ENCODE results near the gene C1QTNF6. TPM values are rescaled to one million over a fixed set of nuclear protein-coding genes. Genes with fewer than 3 reads are reported as not detected.

The C1QTNF6 gene
- total and polyA plus RNA-seq, 2 of the 8 experiments (the other 6 are each of a cell fraction or from before 2014, with no cell fraction given), result 3.1 to 6.5 TPM

GRCh38 chr22:37222440-37222971 is 34.5 kb upstream of the C1QTNF6 start:
- 84% methylated on average over 8 of the region's 8 CpGs; no CpG with 5 or more reads in 1 of the 2 experiments for WGBS, 2 experiments (ENCODE audit: extremely low coverage in 1 of 2, insufficient coverage in 1 of 2, insufficient read length in 1 of 2, insufficient replicate concordance in 2 of 2, low coverage in 1 of 2, low lambda C conversion rate in 2 of 2, missing lambda C conversion rate in 1 of 2)
- H4K5ac ChIP-seq (ENCODE audit: insufficient read length, low read depth, low read length), result no peak overlapping the region
- TF ChIP-seq KDM4A (IDR thresholded peaks at IDR 0.05; ENCODE audit: low read depth, low read length, severe bottlenecking) (no peak), RNF2 (IDR thresholded peaks at IDR 0.05; ENCODE audit: borderline replicate concordance, low read depth, low read length, missing control alignments, poor library complexity, severe bottlenecking) (no peak), POLR2AphosphoS5 (IDR thresholded peaks at IDR 0.05; ENCODE audit: low read depth, low read length) (no peak), GTF2F1 (IDR thresholded peaks at IDR 0.05; ENCODE audit: borderline replicate concordance, low read depth, low read length) (no peak), PHF8 (conservative IDR thresholded peaks at IDR 0.05; ENCODE audit: low read depth, low read length) (no peak), TAF1 (IDR thresholded peaks at IDR 0.05; ENCODE audit: low read depth, low read length) (no peak), CEBPB (IDR thresholded peaks at IDR 0.05; ENCODE audit: low read depth, low read length) (no peak), BRCA1 (IDR thresholded peaks at IDR 0.05; ENCODE audit: low read depth, low read length) (no peak), NANOG (IDR thresholded peaks at IDR 0.05; ENCODE audit: insufficient read depth, low read depth, low read length, poor library complexity, severe bottlenecking) (no peak), ATF3 (IDR thresholded peaks at IDR 0.05; ENCODE audit: insufficient read depth, low read depth, low read length) (no peak), E2F6 (IDR thresholded peaks at IDR 0.05) (no peak)
- peaks cover 2% of the 10 kb centered on the region; the same call in 1 of the 2 replicates for H3K23me2 ChIP-seq (ENCODE audit: low read depth, low read length)
- H3K4me2 ChIP-seq (ENCODE audit: insufficient read depth in 1 of 2, low read depth in 2 of 2, low read length in 2 of 2), result no peak overlapping the region
- no peak overlapping the region for H3K27ac ChIP-seq (ENCODE audit: low read depth, low read length)
- H3K9ac ChIP-seq (replicated peaks in 1 of 4; ENCODE audit: extremely low read depth in 1 of 4, low read depth in 3 of 4, low read length in 3 of 4), result no peak overlapping the region
- no peak overlapping the region for H2BK5ac ChIP-seq (ENCODE audit: low read depth, low read length)
- no peak overlapping the region for H2AFZ ChIP-seq (ENCODE audit: low read length)
- no peak overlapping the region for H3K18ac ChIP-seq (ENCODE audit: extremely low read depth, low read length)
- FAIRE-seq (no peak), DNase-seq (ENCODE audit: low read depth in 1 of 2, low spot score in 2 of 2) (no peak)
- no peak overlapping the region for H2BK120ac ChIP-seq (replicated peaks; ENCODE audit: low read depth, low read length)
- H2BK12ac ChIP-seq (ENCODE audit: low read depth, low read length), result no peak overlapping the region
- H3K4ac ChIP-seq (replicated peaks; ENCODE audit: insufficient read length, low read depth, low read length), result no peak overlapping the region
- H3K36me3 ChIP-seq (ENCODE audit: control insufficient read depth in 2 of 4, insufficient read depth in 4 of 4, low read length in 3 of 4), result no peaks in the 10 kb centered on the region
- H2BK20ac ChIP-seq (ENCODE audit: low read length), result no peak overlapping the region
- H3K79me2 ChIP-seq (ENCODE audit: control insufficient read depth in 1 of 2, insufficient read depth in 2 of 2, low read length in 2 of 2), result no peaks in the 10 kb centered on the region
- no peak overlapping the region for H3K14ac ChIP-seq (ENCODE audit: insufficient read length)
- no peak overlapping the region for H3K4me3 ChIP-seq (ENCODE audit: extremely low read depth in 1 of 4, insufficient read depth in 2 of 4, low read depth in 3 of 4, low read length in 4 of 4)
- no peaks in the 10 kb centered on the region for H3K79me1 ChIP-seq (ENCODE audit: low read depth, low read length)
- ChIA-PET CTCF (ENCODE audit: partially characterized antibody) (interaction anchor here (1.0 to 2.4 kb wide), 3 partner anchors 22 to 38 kb away, joined by 4 to 6 read pairs (median 4); no protein-coding TSS in a partner anchor), POLR2A (ENCODE audit: partially characterized antibody) (no interaction called here)
- no peak overlapping the region for H3K23ac ChIP-seq (ENCODE audit: insufficient read length)
- no peaks in the 10 kb centered on the region for H4K20me1 ChIP-seq (replicated peaks in 1 of 2; ENCODE audit: control insufficient read depth in 1 of 2, insufficient read depth in 2 of 2, low read length in 2 of 2)
- no peak overlapping the region for H3K56ac ChIP-seq (replicated peaks; ENCODE audit: insufficient read length, low read depth, low read length)
- no peak overlapping the region for H2AK5ac ChIP-seq (ENCODE audit: low read depth, low read length)
- no peaks in the 10 kb centered on the region; a peak in 1 of 4 replicates for H3K9me3 ChIP-seq (ENCODE audit: insufficient read depth in 2 of 2, low read depth in 1 of 2, low read length in 1 of 2)
- H3K27me3 ChIP-seq (replicated peaks in 1 of 4; ENCODE audit: control insufficient read depth in 3 of 4, extremely low read depth in 1 of 4, insufficient read depth in 3 of 4, low read length in 3 of 4), result no peaks in the 10 kb centered on the region
- H2BK15ac ChIP-seq (ENCODE audit: low read length), result no peak overlapping the region
- H3K4me1 ChIP-seq (replicated peaks in 1 of 4; ENCODE audit: control insufficient read depth in 3 of 4, insufficient read depth in 4 of 4, low read length in 3 of 4), result no peaks in the 10 kb centered on the region
- H4K91ac ChIP-seq (replicated peaks; ENCODE audit: insufficient read length, low read length), result no peak overlapping the region
- no peak overlapping the region for H4K8ac ChIP-seq (ENCODE audit: extremely low read depth, insufficient read depth, low read length)

Measured in H1 (cell line).